ENCODE measurements around the gene SEMA7A.

SEMA7A gene

GRCh38 chr15:74387141-74387541 lies 46.6 kb downstream of the SEMA7A start:
- no peak for DNase-seq (ENCODE audit: low spot score)

- DNase-seq (ENCODE audit: low spot score), result no peak
Observed at GRCh38 chr15:74386496-74387140, 47.1 kb downstream of the SEMA7A start.

GRCh38 chr15:74385733-74386132 lies 48.0 kb downstream of the SEMA7A start:
- no peak for DNase-seq (ENCODE audit: low spot score)

GRCh38 chr15:74384881-74385643 lies 48.7 kb downstream of the SEMA7A start:
- no peak for DNase-seq (ENCODE audit: low spot score)

GRCh38 chr15:74384566-74384880 lies 49.2 kb downstream of the SEMA7A start:
- no peak for DNase-seq (ENCODE audit: low spot score)

GRCh38 chr15:74383695-74384565 lies 49.8 kb downstream of the SEMA7A start:
- DNase-seq (ENCODE audit: low spot score), result no peak

GRCh38 chr15:74383286-74383685 lies 50.5 kb downstream of the SEMA7A start:
- DNase-seq (ENCODE audit: low spot score), result no peak

- DNase-seq (ENCODE audit: low spot score), result peak; percentile 89
Observed at GRCh38 chr15:74382004-74382816, 51.5 kb downstream of the SEMA7A start.

GRCh38 chr15:74381481-74381880 lies 52.3 kb downstream of the SEMA7A start:
- DNase-seq (ENCODE audit: low spot score), result no peak

GRCh38 chr15:74381190-74381453 lies 52.6 kb downstream of the SEMA7A start:
- no peak for DNase-seq (ENCODE audit: low spot score)

- DNase-seq (ENCODE audit: low spot score), result no peak
Observed at GRCh38 chr15:74380361-74381189, 53.2 kb downstream of the SEMA7A start.

- DNase-seq (ENCODE audit: low spot score), result no peak
Observed at GRCh38 chr15:74378848-74379247, 54.9 kb downstream of the SEMA7A start.

- DNase-seq (ENCODE audit: low spot score), result no peak
Observed at GRCh38 chr15:74377831-74378766, 55.7 kb downstream of the SEMA7A start.

GRCh38 chr15:74376825-74377581 lies 56.8 kb downstream of the SEMA7A start:
- no peak for DNase-seq (ENCODE audit: low spot score)

- no peak for DNase-seq (ENCODE audit: low spot score)
Observed at GRCh38 chr15:74376226-74376625, 57.5 kb downstream of the SEMA7A start.

- DNase-seq (ENCODE audit: low spot score), result peak; percentile 54
Observed at GRCh38 chr15:74375303-74375693, 58.5 kb downstream of the SEMA7A start.

- DNase-seq (ENCODE audit: low spot score), result no peak
Observed at GRCh38 chr15:74374648-74375302, 59.0 kb downstream of the SEMA7A start.

GRCh38 chr15:74373731-74374647 lies 59.8 kb downstream of the SEMA7A start:
- peak; percentile 76 for DNase-seq (ENCODE audit: low spot score)

Measured in COLO829 (cell line).